Measurements from ENCODE around the gene DCC. TPM values are rescaled to one million over a fixed set of nuclear protein-coding genes. Genes with fewer than 3 reads are reported as not detected.

Gene DCC
- total RNA-seq, 4 donors from 2014 or later, result 0.27 to 2.5 TPM; not detected in 2

- intact Hi-C loops (cut with DNase I; ENCODE audit: low total_unique reads) (no loop called here), in situ Hi-C loops (cut with MboI; ENCODE audit: low pct_ligation_motif_present in 1 of 4, low pct_unique_long_range_greater_than_20kb in 1 of 4, low sequenced_read_pairs in 3 of 4) (no loop called here)
- H3K9me3 ChIP-seq, result no peaks in the 10 kb centered on the region
- no peak for DNase-seq
- no peak overlapping the region for H3K27ac ChIP-seq
- H3K27me3 ChIP-seq, result no peaks in the 10 kb centered on the region
- no peak for TF ChIP-seq POLR2A (IDR thresholded peaks at IDR 0.05)
- no peak for TF ChIP-seq EP300 (IDR thresholded peaks at IDR 0.05; ENCODE audit: low read depth)
- no peak for TF ChIP-seq POLR2AphosphoS5 (IDR thresholded peaks at IDR 0.05)
- TF ChIP-seq, protein P1, sequence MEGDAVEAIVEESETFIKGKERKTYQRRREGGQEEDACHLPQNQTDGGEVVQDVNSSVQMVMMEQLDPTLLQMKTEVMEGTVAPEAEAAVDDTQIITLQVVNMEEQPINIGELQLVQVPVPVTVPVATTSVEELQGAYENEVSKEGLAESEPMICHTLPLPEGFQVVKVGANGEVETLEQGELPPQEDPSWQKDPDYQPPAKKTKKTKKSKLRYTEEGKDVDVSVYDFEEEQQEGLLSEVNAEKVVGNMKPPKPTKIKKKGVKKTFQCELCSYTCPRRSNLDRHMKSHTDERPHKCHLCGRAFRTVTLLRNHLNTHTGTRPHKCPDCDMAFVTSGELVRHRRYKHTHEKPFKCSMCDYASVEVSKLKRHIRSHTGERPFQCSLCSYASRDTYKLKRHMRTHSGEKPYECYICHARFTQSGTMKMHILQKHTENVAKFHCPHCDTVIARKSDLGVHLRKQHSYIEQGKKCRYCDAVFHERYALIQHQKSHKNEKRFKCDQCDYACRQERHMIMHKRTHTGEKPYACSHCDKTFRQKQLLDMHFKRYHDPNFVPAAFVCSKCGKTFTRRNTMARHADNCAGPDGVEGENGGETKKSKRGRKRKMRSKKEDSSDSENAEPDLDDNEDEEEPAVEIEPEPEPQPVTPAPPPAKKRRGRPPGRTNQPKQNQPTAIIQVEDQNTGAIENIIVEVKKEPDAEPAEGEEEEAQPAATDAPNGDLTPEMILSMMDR (IDR thresholded peaks at IDR 0.05), result no peak
- no peaks in the 10 kb centered on the region for H3K4me1 ChIP-seq
- H3K36me3 ChIP-seq, result no peaks in the 10 kb centered on the region
- no peak overlapping the region for H3K4me3 ChIP-seq
These were observed 351.8 kb downstream of the DCC start for GRCh38 chr18:52691841-52692240.

DNA sequence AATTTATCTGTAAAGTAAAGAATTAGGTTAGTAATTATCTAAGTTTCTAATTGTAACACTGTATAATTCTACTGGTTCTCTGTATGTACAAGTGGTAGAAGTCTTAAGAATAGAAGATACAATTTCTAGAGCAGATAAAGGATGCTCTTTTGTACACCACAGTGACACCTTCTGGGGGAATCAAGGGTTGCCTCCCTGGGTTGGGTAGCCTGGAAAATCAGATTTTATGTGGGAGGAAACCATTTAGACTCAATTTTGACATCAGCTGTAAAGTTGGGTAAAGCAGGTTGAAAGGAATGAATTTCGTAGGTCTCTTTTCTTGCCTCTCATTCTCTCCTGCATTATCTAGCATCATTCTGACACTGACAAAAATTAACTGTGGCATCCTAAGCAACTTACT is 354.8 kb downstream of the DCC start:
- in situ Hi-C loops (cut with MboI; ENCODE audit: low pct_ligation_motif_present in 1 of 4, low pct_unique_long_range_greater_than_20kb in 1 of 4, low sequenced_read_pairs in 3 of 4) (no loop called here), intact Hi-C loops (cut with DNase I; ENCODE audit: low total_unique reads) (no loop called here)

GRCh38 chr18:52700116-52700515 is 360.1 kb downstream of the DCC start:
- H3K27me3 ChIP-seq, result no peaks in the 10 kb centered on the region
- TF ChIP-seq, protein P1 (IDR thresholded peaks at IDR 0.05), result no peak
- TF ChIP-seq POLR2AphosphoS5 (IDR thresholded peaks at IDR 0.05), result no peak
- no peak for TF ChIP-seq EP300 (IDR thresholded peaks at IDR 0.05; ENCODE audit: low read depth)
- TF ChIP-seq POLR2A (IDR thresholded peaks at IDR 0.05), result no peak
- 93% methylated on average over 5 to 9 of the region's 9 CpGs for WGBS, 2 donors (ENCODE audit: low coverage in 1 of 2)
- no peaks in the 10 kb centered on the region for H3K9me3 ChIP-seq
- no peak for DNase-seq
- H3K4me3 ChIP-seq, result no peak overlapping the region
- H3K36me3 ChIP-seq, result no peaks in the 10 kb centered on the region
- peaks cover 0 to 4% (median 0%) of the 10 kb centered on the region in 4 donors for H3K4me1 ChIP-seq
- intact Hi-C loops (cut with DNase I; ENCODE audit: low total_unique reads), result no loop called here
- H3K27ac ChIP-seq, result no peak overlapping the region
- in situ Hi-C loops (cut with MboI; ENCODE audit: low pct_ligation_motif_present in 1 of 4, low pct_unique_long_range_greater_than_20kb in 1 of 4, low sequenced_read_pairs in 3 of 4), result loop anchor here in 1 of 4 donors (25.0 kb wide), 1 partner anchor 212 kb away; no protein-coding TSS in a partner anchor

More for the DNA sequence above, 354.8 kb downstream of the DCC start:
- Histone ChIP-seq H3K27ac (no peak overlapping the region), H3K9me3 (no peaks in the 10 kb centered on the region), H3K27me3 (no peaks in the 10 kb centered on the region), H3K36me3 (no peaks in the 10 kb centered on the region), H3K4me3 (no peak overlapping the region), H3K4me1 (no peaks in the 10 kb centered on the region)
- DNase-seq, result peak; percentile 10
- 91% methylated on average over 1 of the region's 1 CpG for WGBS, 2 donors (ENCODE audit: low coverage in 1 of 2)
- TF ChIP-seq EP300 (IDR thresholded peaks at IDR 0.05; ENCODE audit: low read depth), result no peak
- TF ChIP-seq, protein P1 (IDR thresholded peaks at IDR 0.05), result peak in 2 of 5 experiments; percentile 25 to 28

DNA sequence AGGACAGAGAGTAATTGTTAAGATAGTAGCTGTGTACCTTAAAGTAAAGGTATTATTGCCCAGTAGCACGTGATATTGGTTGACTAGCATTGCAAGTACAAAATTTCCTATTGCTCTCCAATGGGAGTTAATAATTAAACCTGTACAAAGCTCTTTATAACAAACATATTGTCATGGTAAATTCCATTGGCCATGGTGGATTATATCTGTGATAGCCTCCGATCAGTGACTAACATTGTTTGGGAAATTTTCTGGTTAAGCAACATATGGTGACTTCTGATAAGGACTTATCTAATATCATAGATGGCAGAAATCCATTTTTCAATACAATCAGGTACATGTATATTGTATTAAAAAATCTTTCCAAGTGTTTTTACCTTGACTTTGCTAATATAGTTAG is 360.8 kb downstream of the DCC start:
- H3K36me3 ChIP-seq, result no peaks in the 10 kb centered on the region
- peaks cover 0 to 4% (median 0%) of the 10 kb centered on the region in 4 donors for H3K4me1 ChIP-seq
- no peaks in the 10 kb centered on the region for H3K27me3 ChIP-seq
- DNase-seq, result no peak
- TF ChIP-seq POLR2AphosphoS5 (IDR thresholded peaks at IDR 0.05) (peak in 1 of 3 donors; percentile 18), POLR2A (IDR thresholded peaks at IDR 0.05) (no peak), EP300 (IDR thresholded peaks at IDR 0.05; ENCODE audit: low read depth) (no peak)
- TF ChIP-seq, protein P1 (IDR thresholded peaks at IDR 0.05), result no peak
- peak overlapping the region in 2 of 4 donors; percentile 44 to 70 for H3K27ac ChIP-seq
- H3K4me3 ChIP-seq, result no peak overlapping the region
- in situ Hi-C loops (cut with MboI; ENCODE audit: low pct_ligation_motif_present in 1 of 4, low pct_unique_long_range_greater_than_20kb in 1 of 4, low sequenced_read_pairs in 3 of 4), result loop anchor here in 1 of 4 donors (25.0 kb wide), 1 partner anchor 211 kb away; no protein-coding TSS in a partner anchor
- intact Hi-C loops (cut with DNase I; ENCODE audit: low total_unique reads), result no loop called here
- WGBS, 2 donors (ENCODE audit: low coverage in 1 of 2), result 47 to 52% methylated on average over 2 of the region's 2 CpGs
- no peaks in the 10 kb centered on the region for H3K9me3 ChIP-seq

Measured in transverse colon (tissue), 4 donors.